IPS-18c (cell line): ENCODE measurements around the gene KLRC3.
"Not testable (repeated sequence)": the region's sequence is repeated elsewhere in the genome, so short reads cannot be mapped to it uniquely, and the experiment has no call there.

Source experiments
- H3K4me3 ChIP-seq: 2 replicates; pipeline ENCODE4 v1.7.0; 2013; ENCODE audit warnings: low read depth, mild to moderate bottlenecking, low read length, moderate library complexity; ENCODE audit not compliant: insufficient read depth
- H3K9me3 ChIP-seq: one replicate; pipeline ENCODE4 v1.6.1; 2013; ENCODE audit warnings: mild to moderate bottlenecking, low read length, moderate library complexity; ENCODE audit not compliant: control insufficient read depth, insufficient read depth

KLRC3 gene

GRCh38 chr12:10408842-10409241 is 11.6 kb downstream of the KLRC3 start:
- no peaks in the 10 kb centered on the region for H3K9me3 ChIP-seq

DNA sequence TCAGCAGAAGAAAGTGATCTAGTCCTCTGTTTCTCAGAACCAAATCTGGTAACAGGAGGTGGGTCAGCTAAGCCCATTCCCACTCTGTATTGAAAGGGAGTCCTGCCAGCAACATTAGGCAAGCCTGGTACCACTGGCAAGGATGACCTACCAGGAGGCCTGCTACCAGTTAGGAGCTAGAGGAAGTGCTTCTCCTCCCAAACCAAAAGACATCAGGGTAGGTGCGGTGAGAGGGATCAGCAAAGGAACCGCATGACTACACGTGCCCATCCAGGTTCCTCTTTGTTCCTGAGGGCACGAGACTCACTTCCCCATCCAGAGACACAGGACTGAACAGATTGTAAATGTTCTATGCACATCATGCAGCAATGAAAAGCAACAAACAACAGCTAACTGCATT is 13.7 kb downstream of the KLRC3 start:
- H3K4me3 ChIP-seq, result no peak overlapping the region
- H3K9me3 ChIP-seq, result no peaks in the 10 kb centered on the region

More at GRCh38 chr12:10408842-10409241, 11.6 kb downstream of the KLRC3 start:
- no peak overlapping the region for H3K4me3 ChIP-seq

DNA sequence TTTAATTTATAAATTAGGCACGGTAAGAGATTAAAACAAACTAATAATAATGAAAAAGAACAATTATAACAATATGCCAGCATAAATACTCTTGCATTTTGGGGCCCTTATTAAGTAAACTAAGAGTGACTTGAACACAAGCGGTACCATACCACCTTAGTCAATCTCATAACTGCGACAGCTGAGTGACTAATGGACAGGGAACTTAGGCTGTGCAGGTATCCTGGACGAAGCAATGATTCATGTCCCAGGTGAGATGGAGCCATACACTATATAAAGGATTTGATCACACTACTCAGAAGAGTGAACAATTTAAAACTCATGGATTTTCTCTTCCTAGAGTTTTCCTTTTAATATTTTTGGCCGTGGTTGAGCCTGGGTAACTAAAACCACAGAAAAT is 15.1 kb downstream of the KLRC3 start:
- Histone ChIP-seq H3K4me3 (no peak overlapping the region), H3K9me3 (no peaks in the 10 kb centered on the region)

GRCh38 chr12:10404798-10405197 is 15.6 kb downstream of the KLRC3 start:
- Histone ChIP-seq H3K9me3 (no peaks in the 10 kb centered on the region), H3K4me3 (no peak overlapping the region)

DNA sequence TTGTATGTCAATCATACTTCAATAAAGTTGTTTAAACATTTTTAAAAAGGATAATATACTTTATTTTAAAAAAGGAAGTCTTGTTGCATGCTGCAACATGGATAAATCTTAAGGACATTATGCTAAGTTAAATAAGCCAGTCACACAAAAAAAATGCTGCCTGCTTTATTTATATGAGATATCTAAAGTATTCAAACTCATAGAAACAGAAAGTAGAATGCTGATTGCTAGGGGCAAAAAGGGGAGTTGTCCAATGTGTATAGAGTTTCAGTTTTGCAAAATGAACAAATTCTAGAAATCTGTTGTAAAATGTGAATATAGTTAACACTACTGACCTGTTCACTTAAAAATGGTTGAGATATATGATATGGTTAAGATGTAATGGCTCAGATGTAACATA is 19.6 kb downstream of the KLRC3 start:
- Histone ChIP-seq H3K9me3 (no peaks in the 10 kb centered on the region), H3K4me3 (no peak overlapping the region)

DNA sequence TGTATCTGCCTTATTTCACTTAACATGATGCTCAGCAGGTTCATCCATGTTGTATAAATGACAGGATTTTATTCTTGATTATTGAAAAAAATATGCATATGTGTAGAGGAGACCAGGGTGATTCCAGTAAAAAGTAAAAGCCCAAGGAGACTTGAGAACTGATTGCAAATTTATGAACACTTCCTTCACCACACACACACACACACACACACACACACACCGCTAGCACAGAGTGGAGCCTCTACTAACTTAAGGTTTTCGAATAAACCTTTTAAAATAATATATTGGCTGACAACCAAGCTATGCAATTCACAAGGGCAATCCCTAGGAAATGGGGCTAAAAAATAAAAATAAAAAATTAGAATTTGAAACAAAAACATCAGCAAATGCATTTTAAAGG is 22.2 kb downstream of the KLRC3 start:
- Histone ChIP-seq H3K4me3 (no peak overlapping the region), H3K9me3 (no peaks in the 10 kb centered on the region)

GRCh38 chr12:10397296-10397695 is 23.1 kb downstream of the KLRC3 start:
- H3K4me3 ChIP-seq, result no peak overlapping the region

GRCh38 chr12:10396176-10396575 is 24.2 kb downstream of the KLRC3 start:
- H3K4me3 ChIP-seq, H3K9me3 ChIP-seq: not testable (repeated sequence)

More at GRCh38 chr12:10397296-10397695, 23.1 kb downstream of the KLRC3 start:
- H3K9me3 ChIP-seq, result no peaks in the 10 kb centered on the region

- H3K4me3 ChIP-seq, result no peak overlapping the region
Measured at GRCh38 chr12:10395390-10395998, 24.9 kb downstream of the KLRC3 start.

GRCh38 chr12:10394531-10395152 is 25.8 kb downstream of the KLRC3 start:
- not testable (repeated sequence) for H3K9me3 ChIP-seq, H3K4me3 ChIP-seq

More at GRCh38 chr12:10395390-10395998, 24.9 kb downstream of the KLRC3 start:
- H3K9me3 ChIP-seq, result no peaks in the 10 kb centered on the region

DNA sequence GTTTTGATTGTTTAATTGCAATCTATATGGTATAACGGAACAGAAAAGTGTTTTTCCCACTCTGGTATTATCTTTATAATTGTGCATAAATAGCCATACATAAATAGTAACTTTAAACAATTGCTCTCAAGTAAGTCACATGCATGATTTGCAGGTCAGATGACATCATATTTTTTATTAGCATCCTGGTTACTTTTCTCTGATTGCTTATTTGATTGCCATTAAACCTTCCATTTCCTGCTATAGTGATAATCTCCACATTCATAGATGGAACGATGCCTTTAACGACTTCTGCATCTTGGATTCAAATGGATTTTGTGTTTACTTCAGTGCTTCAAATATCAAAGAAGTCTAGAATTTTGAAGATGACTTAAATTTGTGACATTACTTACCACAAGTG is 27.1 kb downstream of the KLRC3 start:
- no peaks in the 10 kb centered on the region for H3K9me3 ChIP-seq
- H3K4me3 ChIP-seq, result no peak overlapping the region

DNA sequence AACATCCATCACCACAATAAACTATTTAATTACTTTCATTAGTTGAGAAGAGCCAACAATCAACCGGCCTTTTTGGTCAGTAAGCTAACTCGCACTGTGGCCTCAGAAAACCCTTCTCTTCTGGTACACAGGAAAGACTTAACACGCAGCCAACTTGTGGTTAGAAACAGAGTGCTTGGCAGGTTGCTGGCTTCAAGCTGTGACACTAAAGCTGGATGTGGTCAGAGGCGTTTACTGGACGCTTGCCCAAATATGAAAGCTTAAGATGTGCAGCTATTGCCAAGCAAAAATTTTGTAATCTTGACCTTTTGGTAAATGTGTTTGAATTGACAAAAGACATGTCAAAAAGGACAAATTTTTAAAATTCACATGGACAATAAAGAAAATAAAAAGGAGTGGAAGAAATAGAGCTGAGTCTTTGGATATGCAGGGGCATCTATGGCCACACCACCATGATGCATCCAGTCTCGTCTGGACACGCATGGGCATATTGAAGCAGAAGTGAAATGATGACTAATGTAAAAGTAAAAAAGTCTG is 27.9 kb downstream of the KLRC3 start:
- Histone ChIP-seq H3K9me3 (no peaks in the 10 kb centered on the region), H3K4me3 (no peak overlapping the region)

GRCh38 chr12:10390991-10391390 is 29.4 kb downstream of the KLRC3 start:
- not testable (repeated sequence) for H3K9me3 ChIP-seq, H3K4me3 ChIP-seq

GRCh38 chr12:10389904-10390303 is 30.5 kb downstream of the KLRC3 start, which contains the start of gene KLRK1:
Gene KLRK1 (minus strand): TSS chr12:10390041. CDS start chr12:10388810, 1,231 bp downstream.
- H3K4me3 ChIP-seq, result no peak within 1 kb of the TSS
- no peaks in the 10 kb centered on the region for H3K9me3 ChIP-seq

DNA sequence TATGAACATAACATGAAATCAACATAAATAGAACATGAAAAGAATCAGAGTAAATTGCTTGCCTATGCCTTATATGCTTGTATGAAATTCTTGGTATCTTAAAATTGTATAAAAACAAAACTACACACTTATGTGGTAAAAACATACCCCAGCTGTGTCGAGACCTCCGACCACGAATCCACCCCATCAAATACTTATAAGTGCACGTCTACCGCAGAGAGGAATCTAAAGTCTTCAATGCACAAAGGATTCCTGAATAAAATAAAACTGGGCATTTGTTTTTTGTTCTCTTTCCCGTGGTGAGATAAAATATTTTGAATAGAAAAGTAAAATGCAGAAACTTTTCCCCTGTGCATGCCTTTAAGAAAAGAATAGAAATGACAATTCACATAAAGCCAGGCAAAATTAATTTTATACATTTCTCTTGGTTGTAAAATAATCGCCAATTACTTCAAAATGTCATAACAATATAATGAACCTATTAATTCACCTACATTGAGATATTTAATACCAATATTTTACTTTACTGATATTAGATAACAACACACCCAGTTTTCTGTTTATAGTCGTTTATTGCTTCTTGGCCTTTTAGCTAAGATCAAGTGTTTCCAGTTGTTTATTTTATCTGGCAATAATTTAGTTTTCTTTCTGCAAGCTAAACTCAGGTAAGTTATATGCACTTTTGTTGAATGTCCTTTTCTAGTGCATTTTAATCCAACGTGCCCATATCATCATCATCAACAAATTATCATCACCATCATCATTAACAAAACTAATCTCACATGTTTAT is 31.6 kb downstream of the KLRC3 start:
- H3K4me3 ChIP-seq, result no peak overlapping the region
- H3K9me3 ChIP-seq, result no peaks in the 10 kb centered on the region

DNA sequence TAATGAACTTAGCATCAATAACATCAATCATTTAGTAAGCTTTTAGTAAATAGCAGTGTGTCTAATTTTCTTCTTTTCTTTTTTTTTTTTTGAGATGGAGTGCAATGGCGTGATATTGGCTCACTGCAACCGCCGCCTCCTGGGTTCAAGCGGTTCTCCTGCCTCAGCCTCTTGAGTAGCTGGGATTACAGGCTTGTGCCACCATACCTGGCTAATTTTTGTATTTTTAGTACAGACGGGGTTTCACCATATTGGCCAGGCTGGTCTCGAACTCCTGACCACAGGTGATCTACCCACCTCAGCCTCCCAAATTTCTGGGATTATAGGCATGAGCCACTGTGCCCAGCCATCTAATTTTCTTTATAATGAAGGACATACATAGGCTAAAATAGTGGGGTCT is 32.9 kb downstream of the KLRC3 start:
- H3K4me3 ChIP-seq, H3K9me3 ChIP-seq: not testable (repeated sequence)

DNA sequence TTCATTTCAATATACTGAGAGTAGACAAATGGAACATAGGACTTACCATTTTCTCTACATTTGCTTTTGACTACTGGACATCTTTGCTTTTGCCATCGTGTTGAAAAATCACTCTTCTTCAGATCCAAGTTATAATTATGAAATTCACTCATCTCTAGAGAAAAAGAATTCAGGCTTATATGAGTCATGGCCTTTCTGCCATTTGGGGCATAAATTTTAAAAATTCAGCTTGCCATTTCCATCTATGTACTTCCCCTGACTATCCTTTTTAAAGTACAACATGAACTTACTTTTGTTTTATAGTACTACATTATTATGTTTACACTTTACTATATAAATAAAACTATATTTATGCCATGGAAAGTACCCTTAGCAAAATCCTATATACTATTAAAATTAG is 33.5 kb downstream of the KLRC3 start:
- H3K4me3 ChIP-seq, result no peak overlapping the region

GRCh38 chr12:10385166-10385613 is 35.2 kb downstream of the KLRC3 start:
- Histone ChIP-seq H3K4me3 (no peak overlapping the region), H3K9me3 (no peaks in the 10 kb centered on the region)

More for the DNA sequence above, 33.5 kb downstream of the KLRC3 start:
- H3K9me3 ChIP-seq, result no peaks in the 10 kb centered on the region
